ENCODE measurements around the gene SP140L.
"Not testable (repeated sequence)": the region's sequence is repeated elsewhere in the genome, so short reads cannot be mapped to it uniquely, and the experiment has no call there.

Gene SP140L

DNA sequence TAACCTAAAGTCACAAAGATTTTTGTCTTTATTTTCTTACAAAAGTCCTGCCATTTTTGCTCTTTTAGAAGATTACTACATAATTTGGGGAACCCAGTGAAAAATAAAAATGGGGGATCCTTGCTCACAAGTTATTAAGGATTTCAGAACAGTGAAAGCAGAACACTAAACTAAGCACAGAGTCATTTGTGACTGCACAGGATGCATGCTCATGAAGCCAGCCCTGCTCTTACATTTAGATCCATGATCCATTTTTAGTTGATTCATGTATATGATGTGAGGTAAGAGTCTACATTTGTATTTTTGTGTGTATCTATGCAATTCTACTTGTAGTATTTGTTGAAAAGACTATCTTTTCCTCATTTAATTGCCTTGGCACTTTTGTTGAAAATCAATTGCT, 21.8 kb downstream of the SP140L start:
- DNase-seq: no peak
- intact Hi-C loops (cut with DNase I): no loop called here

DNA sequence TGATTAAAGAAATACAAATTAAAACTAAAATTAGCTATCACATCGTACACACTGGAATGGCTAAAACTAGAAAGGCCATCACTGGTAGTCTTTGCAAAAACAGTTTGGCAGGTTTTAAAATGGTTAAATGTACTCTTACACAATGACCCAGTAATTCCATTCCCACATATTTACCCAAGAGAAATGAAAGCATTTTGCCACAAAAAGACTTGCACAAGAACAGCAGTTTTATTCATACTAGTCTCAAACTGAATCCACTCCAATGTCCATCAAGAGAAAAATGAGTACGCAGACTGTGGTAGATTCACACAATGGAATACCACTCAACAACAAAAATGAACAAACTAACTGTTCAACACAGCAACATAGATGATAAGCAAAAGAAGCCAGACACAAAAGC, 29.1 kb downstream of the SP140L start:
- intact Hi-C loops (cut with DNase I): no loop called here
- no peak for DNase-seq

DNA sequence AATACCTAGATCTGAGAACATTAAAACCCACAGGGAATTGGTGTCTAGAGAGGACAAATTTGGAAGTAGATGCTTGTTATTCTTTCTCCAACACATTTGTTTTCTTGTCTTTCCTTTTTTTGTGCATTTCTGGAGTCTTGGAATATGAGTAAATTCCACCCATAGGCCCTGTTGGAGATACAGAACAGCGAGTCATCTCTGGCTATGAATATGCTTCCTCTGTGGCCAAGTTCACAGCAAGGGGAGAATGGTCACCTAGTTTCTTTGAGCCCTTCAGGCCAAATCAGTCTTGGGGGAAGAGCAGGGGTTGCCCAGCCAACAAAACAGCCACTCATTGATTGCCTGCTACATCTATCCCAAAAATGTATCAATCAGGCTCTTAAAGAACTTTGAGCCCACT, 31.3 kb downstream of the SP140L start:
- DNase-seq: no peak
- intact Hi-C loops (cut with DNase I): no loop called here

DNA sequence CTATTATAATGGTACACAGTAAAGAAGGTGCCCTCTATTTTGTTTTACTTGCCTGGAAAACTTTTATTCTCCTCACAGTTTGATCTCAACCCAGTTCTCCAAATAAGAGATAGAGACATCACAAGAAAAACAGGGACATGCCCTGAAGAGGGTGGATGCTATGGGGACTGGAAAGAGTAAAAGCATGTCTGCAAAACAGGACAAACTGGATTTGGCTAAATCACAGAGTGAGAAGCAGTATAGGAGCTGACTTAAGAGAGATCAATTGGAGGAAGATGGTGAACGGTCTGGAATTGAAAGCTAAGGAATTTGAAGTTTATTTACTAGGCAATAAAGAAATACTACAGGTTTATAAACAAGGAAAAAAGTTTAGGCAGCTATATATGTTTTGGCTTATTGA, 33.0 kb downstream of the SP140L start:
- no peak for DNase-seq
- intact Hi-C loops (cut with DNase I): no loop called here

DNA sequence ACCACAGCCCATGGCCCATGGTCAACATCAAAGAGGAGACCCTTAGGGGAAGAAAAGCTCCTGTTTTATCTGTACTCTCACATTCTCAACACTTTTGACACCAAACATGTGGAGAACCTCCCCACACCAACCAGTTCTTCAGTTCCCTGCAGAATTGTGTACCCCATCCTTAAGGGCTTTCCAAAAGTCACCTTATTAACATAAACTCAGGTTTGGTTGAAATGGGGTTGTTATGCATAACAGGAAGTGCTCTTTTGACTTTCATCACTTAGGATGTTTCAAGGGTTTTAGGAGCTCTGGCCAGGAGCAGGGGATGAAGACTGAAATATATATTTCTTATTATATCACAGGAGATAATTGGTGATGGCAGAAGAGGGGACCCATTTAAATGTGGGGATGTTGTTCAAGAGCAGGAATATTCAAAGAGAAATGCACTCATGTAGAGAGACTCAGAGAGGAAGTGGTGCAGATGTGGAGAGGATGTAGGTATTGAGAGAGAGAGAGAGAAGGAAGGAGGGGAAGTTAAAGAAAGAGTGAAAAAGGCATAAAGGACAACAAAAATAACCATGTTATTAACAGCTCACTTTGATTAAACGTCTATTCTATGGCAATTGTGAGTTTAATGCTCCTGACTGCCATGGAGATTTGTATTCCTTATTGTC, 35.2 kb downstream of the SP140L start:
- intact Hi-C loops (cut with DNase I): no loop called here
- no peak for DNase-seq

DNA sequence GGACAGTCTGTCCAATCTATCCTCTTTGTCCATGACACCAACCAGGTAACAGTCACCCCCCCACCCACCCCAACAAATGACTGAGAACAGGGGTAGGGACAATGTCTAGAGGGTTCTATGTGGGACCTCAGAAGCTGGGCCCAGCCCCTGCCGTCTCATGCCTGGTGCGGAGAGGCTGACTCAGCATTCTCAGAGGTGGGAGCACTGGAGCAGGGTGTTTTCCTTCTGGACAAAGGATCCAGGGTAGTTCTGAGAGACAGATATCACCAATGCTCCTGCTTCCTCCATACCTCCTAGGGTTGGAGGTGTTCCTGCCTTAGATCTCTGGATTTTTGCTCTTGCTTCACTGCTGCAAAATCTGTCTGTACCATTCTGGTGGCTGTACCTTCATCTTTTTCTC, 55.1 kb downstream of the SP140L start:
- intact Hi-C loops (cut with DNase I): no loop called here
- DNase-seq: no peak

DNA sequence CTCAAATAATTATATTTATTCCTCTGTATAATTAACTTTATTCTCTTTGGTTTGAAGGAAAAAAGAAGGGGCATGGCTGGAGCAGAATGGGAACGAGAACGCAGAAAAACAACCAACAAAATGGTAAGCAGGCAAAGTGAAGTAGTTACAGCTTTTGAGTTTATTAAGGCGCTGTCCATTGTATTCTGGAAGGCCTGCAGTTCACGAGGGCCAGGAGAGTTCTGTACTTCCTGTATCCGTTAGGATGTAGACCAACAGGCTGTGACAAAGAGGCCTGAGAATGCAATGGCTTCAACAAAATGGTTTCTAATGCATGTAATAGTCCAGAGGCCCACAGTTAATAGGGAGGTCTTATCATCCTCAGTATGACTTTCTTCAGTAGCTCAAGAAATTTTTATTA, 56.5 kb downstream of the SP140L start:
- intact Hi-C loops (cut with DNase I): no loop called here
- no peak for DNase-seq

DNA sequence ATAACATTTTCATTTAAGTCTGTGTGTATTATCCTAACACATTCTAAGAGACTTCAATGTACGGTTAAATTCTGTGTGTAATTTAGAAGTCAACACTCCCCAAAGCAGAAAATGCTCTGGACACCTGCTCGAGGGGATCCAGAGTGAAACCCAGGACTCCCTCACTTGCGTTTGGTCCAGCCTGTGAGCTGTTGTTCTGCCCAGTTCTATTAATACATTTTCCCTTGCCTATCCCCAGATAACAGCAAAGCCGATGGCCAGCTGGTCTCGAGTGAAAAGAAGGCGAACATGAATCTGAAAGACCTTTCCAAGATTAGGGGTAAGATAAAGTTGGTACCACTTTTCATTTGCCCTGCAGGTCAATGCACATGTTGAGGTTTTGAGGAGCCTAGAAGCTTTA, 58.0 kb downstream of the SP140L start:
- intact Hi-C loops (cut with DNase I): no loop called here
- no peak for DNase-seq

DNA sequence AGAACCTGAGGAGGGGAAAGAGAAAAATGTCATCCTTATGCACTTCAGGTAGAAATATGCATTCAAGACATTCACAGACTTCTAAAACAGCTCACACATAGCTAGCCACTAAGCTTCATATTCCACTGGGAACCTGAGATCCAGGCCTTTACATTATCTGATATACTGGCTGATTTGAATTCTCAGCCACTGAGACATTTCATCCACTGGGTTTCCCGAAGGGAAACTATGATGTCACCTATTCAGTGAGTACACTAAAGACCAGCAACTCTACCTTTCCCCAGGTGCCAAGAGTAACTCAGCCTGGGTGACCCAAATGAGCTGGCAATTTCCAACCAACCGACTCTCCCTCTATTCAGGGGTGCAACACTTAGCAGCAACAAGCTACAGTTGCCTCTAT, 67.3 kb downstream of the SP140L start:
- intact Hi-C loops (cut with DNase I): no loop called here
- no peak for DNase-seq

DNA sequence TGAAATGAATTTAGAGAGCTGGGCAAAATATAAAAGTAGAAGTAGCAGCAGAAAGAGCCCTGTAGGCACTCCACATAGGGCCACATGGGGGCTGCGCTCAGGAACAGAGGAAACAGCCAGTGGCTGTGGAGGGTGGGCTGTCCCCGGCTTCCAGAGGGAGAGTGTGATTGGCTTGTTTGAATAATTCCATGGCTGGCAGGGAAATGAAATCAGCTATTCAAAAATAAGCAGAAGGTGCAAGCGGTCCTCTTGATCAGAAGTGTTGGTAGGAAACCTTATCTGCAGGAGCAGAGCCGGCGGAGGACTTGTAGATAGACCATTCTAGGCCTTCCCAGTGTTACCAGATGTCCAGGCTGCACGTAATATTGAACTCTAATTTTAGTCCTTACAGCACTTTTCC, 71.7 kb downstream of the SP140L start:
- intact Hi-C loops (cut with DNase I); DNase-seq: not testable (repeated sequence)

DNA sequence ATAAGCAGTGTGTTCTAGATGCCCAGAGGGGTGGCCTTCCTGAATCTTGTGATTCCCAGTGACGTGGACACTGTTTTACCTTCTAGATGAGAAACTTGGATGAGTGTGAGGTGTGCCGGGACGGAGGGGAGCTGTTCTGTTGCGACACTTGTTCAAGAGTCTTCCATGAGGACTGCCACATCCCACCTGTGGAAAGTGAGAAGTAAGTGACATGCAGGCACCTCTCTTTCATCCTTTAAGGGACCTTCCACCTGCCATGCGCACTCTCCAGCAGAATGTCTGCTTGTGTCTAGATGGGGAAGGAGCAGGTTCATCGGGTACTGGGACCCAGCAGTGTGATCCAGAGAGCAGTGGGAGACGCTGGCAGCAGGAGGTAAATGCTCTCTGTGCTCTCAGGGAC, 73.0 kb downstream of the SP140L start:
- no peak for DNase-seq
- intact Hi-C loops (cut with DNase I): no loop called here

DNA sequence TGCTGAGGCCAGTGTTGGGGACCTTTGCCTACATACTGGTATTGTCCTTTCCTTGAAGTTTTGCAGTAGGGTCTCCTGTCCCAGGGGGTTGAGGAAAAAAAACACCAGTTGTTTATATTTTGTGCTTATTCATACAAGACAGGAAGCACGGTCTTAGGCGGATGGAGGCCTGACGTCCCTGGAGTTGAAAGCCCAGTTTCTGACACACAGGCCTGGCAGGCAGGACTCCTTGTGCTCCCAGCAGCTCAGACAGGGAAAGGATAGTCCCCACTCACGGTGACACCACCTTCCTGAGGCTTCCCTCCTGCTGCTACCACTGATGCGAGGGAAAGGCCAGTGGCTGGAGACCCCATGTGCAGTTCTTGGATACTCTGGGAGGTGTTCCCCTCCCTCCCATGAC, 73.5 kb downstream of the SP140L start:
- intact Hi-C loops (cut with DNase I): no loop called here
- no peak for DNase-seq

DNA sequence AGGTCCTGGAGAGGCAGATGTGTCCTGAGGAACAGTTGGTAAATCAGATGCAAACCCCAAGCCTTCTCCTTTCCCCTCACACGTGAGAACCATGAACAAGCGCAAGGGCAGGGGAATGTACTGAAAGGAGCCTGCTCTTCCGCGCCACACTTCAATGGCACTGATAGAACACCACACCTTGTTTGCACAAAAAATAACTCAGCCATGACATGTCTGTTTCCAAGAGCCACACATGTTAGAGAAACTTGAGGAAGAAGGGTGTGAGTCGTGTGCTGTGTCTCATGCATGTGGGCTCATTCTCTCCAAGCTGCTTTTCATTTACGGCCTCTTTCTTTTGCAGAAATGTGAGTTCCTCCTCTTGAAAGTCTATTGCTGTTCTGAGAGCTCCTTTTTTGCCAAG, 74.0 kb downstream of the SP140L start:
- intact Hi-C loops (cut with DNase I); DNase-seq: not testable (repeated sequence)

DNA sequence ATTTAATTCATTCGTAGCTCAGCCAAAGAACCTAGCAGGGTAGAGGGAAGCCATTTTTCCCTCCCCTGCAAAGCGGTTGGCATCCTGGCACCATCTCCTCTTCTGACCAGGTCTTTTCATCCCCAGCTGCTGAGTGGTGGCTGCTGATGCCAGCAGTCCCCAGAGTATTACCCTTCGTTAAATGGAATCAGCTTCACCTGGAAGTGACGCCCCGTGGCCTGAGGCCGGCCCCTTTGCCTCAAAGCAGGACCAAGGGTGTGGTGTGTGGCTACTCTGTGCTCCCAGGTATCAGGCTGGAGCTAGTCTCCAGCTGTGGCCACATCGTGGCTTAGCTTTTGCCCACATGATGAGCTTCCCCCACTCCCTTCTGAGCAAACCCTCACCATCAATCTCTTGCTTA, 76.8 kb downstream of the SP140L start:
- no peak for DNase-seq
- intact Hi-C loops (cut with DNase I): no loop called here

DNA sequence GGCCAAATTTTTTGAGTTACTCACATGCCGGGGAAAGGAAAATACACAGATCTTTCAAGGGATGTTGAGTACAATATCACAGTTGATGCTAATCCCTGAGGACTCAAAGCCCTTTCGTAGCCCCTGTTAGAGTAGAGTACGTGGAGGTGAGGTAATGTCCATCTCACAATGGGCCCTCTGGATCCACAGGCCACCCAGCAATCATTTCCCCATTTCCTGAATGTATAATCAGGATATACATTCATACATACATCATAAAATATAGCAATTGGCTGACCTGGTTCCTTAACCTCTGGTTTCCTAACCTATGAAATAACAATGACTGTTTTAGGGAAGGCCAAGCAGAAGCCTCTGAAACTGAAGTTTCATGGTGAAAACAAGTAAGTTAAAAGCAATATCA, 78.8 kb downstream of the SP140L start:
- intact Hi-C loops (cut with DNase I): no loop called here
- DNase-seq: no peak

DNA sequence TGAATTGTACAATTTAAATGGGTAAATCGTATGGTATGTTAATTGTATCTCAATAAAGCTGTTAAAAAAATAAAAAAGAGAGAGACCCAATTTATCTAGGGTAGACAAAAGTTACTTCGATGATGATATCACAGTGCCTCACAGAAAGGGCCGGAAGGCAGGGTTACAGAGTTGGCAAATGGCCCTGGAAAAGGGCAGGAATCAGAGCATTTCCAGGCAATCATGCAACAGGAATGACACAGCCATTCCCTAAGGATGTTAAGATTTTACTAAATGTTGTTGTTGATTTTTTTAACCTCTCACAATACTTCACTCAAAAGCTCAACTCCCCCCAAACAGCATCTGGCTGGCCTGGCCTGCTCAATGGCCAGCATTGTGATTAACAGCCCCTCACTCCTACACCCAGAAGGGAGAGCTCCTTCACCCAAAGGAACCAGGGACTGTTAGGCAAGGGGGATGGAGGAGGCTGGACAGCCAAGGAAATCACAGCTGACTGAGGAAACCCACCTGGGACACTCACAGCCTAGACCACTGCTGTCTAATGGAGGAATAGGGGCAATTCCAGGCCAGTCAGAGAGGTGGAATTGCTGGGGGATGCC, 81.3 kb downstream of the SP140L start:
- DNase-seq: no peak
- intact Hi-C loops (cut with DNase I): no loop called here

DNA sequence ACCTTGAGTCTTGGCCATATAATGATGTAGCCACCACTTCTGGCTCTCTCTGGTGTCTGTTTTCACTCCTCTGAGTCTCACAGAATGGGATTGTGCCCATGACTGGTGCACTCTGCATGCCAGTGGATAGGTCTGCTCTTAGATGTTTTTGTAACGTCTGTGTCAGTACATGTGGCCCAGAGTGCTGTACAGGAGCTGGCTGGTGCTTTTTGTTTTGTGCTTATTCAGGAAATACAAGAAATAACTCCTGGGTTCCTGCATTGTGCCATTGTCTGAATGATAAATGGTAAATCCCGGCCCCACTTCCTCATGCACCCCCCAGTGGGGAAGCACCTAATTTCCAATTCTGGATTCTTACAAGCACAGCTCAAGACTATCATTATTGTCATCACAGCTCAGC, 82.3 kb downstream of the SP140L start:
- intact Hi-C loops (cut with DNase I); DNase-seq: not testable (repeated sequence)

DNA sequence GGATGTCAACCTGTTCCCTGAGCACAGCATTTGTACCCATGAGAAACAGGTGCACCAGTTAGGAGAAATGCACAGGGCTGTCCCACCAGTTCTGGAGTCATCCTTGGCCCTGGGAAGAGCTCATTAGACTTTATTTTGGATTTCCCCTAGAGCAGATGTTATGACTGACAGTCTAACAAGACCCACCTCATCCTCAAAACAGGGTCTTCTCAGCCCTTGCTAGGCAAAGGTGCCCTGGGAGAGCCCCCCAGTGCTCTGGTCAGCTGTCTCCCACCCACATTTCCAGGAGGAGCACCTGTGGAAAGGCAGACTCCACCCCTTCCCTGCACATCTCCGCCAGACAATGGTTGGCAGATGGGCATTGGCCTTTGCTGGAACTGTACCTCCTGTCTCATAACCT, 83.3 kb downstream of the SP140L start:
- DNase-seq: no peak
- intact Hi-C loops (cut with DNase I): no loop called here

DNA sequence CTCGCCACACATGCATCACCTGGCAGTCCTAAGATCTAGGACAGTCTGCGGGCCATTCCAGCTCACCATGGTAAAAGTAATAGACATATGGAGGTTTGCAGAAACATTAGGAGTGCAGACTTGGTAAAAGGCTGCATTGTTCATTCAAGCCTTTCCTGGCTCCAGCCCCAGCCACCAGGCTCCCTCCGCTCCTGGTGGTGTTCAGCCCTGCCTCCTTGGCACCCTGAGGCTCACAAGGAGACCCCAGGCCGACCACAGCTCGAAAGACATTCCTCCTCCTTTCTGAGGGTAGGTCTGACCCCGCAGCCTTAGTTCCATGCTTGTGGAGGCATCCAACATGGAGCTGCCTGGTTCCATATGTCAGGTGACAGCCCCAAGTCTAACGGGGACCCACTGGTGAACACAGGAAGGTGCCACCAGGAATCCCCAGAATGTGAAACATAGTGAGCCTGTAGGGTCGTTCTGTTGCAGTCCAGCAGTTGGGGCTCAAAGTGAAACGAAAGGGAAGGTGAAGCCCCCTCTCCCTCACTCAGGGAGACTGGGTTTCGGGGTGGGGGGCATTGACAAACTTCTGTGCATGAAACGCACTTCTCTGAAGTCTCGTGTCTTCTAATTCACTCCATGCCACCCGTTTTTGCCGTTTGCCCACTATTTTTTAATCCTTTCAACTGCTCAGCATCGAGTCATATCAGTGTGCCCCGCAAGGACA, 84.0 kb downstream of the SP140L start:
- intact Hi-C loops (cut with DNase I): no loop called here
- peak in 8 of 42 donors; percentile 15 to 39 (median 29) for DNase-seq

DNA sequence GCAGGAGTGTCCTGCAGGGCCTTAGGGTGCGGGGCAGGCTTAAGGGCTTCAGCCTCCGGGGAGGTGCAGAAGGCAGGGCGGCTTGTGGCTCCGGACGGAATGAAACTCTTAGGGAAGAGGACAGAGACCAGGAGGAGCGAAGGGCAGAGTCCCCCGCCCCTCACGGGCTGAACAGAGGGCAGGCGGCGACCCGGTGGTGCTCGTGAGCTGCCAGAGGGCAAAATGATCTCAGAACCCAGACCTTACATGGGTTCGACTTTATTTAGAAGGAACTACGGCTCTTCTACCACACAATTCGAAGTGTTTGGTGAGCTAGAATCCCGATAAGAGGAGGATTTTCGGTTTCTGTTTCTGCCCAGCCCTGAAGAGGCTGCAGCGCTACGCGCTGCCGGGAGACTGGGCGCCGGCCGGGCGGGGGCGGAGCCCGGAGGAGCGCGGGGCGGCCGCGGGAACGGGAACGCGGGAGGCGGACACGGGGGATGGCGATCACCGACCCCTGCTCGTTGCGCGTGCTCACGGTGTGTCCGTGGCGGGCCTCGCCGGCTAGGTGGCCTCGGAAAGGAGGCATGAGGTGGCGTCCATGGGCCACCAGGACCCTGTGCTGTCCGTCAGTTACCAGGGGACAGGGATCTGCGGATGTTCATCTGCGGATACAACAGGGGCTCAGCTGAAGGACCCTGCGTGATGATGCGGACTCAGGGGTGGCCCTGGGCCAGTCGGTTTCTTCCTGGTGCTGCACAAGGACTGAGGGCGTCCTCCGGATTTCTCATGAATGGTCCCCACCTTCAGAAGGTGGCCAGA, 84.8 kb downstream of the SP140L start:
- intact Hi-C loops (cut with DNase I): no loop called here
- peak in 33 of 42 donors; percentile 12 to 69 (median 47) for DNase-seq

All from head of caudate nucleus (tissue), 42 donors.